ENCODE data around the gene DYNC2LI1.

DYNC2LI1 gene

GRCh38 chr2:43846140-43846793 is 72.4 kb downstream of the DYNC2LI1 start:
- DNase-seq (ENCODE audit: low read depth), result no peak

GRCh38 chr2:43848214-43848613 is 74.4 kb downstream of the DYNC2LI1 start:
- DNase-seq (ENCODE audit: low read depth), result no peak

- DNase-seq (ENCODE audit: low read depth), result no peak
These were observed 77.5 kb downstream of the DYNC2LI1 start for GRCh38 chr2:43851011-43851980.

- no peak for DNase-seq (ENCODE audit: low read depth)
These were observed 78.4 kb downstream of the DYNC2LI1 start for GRCh38 chr2:43852196-43852730.

- DNase-seq (ENCODE audit: low read depth), result no peak
These were observed 79.6 kb downstream of the DYNC2LI1 start for GRCh38 chr2:43853141-43854081.

GRCh38 chr2:43854671-43855070 is 80.8 kb downstream of the DYNC2LI1 start:
- no peak for DNase-seq (ENCODE audit: low read depth)

GRCh38 chr2:43855292-43855691 is 81.5 kb downstream of the DYNC2LI1 start:
- no peak for DNase-seq (ENCODE audit: low read depth)

Measured in activated T-cell treated with anti-CD3 and anti-CD28 coated beads for 1 hour (primary cell).